GM23248 (cell line): Measurements from ENCODE around the gene INSRR.

Experiments
- EZH2 ChIP-seq: fragments of 200-600 bp; sonication (generic); IDR thresholded peaks from 2 replicates; pipeline ENCODE4 v1.6.1; 2018; ENCODE audit warnings: antibody characterized with exemption, mild to moderate bottlenecking; ENCODE audit not compliant: insufficient read depth, poor library complexity, severe bottlenecking
- EZH2phosphoT487 ChIP-seq: fragments of 200-600 bp; sonication (generic); IDR thresholded peaks from 2 replicates; pipeline ENCODE4 v1.6.1; 2018; ENCODE audit warnings: antibody characterized with exemption, moderate library complexity, mild to moderate bottlenecking, low read depth; ENCODE audit not compliant: insufficient read depth

DNA sequence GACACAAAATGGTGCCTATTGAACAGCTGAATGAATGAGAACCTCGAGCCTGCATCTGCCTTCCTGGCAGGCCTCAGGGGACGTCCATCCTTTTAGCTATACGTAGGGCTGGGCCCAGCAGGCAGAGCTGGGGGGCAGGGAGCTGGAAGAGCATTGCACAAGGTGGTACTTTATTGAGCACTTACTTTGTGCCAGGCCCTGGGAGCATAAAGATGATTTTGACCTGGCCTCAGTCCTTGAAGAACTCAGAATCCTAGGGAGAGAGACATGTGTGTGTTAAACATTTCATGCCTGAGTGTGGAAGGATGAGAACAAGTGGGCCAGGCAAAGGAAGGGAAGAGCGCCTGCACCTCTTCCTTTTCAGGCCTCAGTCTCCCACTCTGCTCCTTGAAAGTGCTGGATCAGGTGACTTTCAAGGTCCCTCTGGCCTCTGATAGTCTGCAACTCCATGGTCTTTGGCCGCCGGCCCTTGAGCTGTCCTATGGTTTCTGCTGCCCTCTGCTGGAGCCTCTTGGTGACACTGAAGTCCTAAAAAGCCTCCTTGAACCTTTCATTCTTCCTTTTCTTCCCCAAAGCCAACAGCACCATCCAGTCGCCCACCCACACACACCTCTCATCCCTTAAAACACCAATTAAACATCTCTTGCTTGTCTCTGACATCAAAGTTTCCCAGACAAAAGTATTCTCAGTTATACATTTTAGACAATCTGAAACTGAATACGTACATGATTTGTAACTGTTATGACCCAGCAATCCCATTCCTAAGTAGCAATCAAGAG is 31.1 kb upstream of the INSRR start:
- no peak for TF ChIP-seq EZH2
- TF ChIP-seq EZH2phosphoT487, result no peak
